GM10266 (cell line): ENCODE results near the gene IPCEF1.

Experiments used
- DNase-seq: peaks from one replicate; pipeline ENCODE4 v3.0.0; 2012; ENCODE audit errors: extremely low spot score
- CTCF ChIP-seq: IDR thresholded peaks from 2 replicates; pipeline ENCODE4 v1.5.1; 2012; ENCODE audit warnings: mild to moderate bottlenecking, low read depth; ENCODE audit not compliant: control insufficient read depth, insufficient read depth; ENCODE audit errors: missing control alignments

The IPCEF1 gene

GRCh38 chr6:154238831-154239230 lies 117.8 kb downstream of the IPCEF1 start:
- no peak for TF ChIP-seq CTCF
- no peak for DNase-seq

GRCh38 chr6:154236646-154237301 lies 119.8 kb downstream of the IPCEF1 start:
- no peak for TF ChIP-seq CTCF
- no peak for DNase-seq

GRCh38 chr6:154234019-154234772 lies 122.4 kb downstream of the IPCEF1 start:
- no peak for DNase-seq
- TF ChIP-seq CTCF = no peak

- no peak for TF ChIP-seq CTCF
Observed at GRCh38 chr6:154233383-154233782, 123.2 kb downstream of the IPCEF1 start.

GRCh38 chr6:154232013-154232910 lies 124.3 kb downstream of the IPCEF1 start:
- no peak for DNase-seq
- TF ChIP-seq CTCF = no peak

More at GRCh38 chr6:154233383-154233782, 123.2 kb downstream of the IPCEF1 start:
- DNase-seq = no peak

- no peak for TF ChIP-seq CTCF
- DNase-seq = no peak
Observed at GRCh38 chr6:154230910-154231595, 125.5 kb downstream of the IPCEF1 start.
